DND-41 (cell line): ENCODE results near the gene SPRYD3.

Experiments used
- ATAC-seq: fragments of 200-7000 bp; cut with Tn5 transposase; 3 replicates; pipeline ENCODE4 v1.9.1; 2021; ENCODE audit warnings: low read depth; ENCODE audit not compliant: insufficient read depth
- DNase-seq: peaks from one replicate; pipeline ENCODE4 v3.0.0-alpha.2; 2020
- H2AFZ ChIP-seq: 2 replicates; pipeline ENCODE4 v1.6.0; 2012; ENCODE audit warnings: low read depth, low read length
- H3K27ac ChIP-seq: 2 replicates; pipeline ENCODE4 v1.5.1; 2012; ENCODE audit warnings: low read length, inconsistent platforms
- H3K27me3 ChIP-seq: fragments of 200-600 bp; sonication (generic); 2 replicates; pipeline ENCODE4 v1.6.0; 2012; ENCODE audit warnings: low read length, mild to moderate bottlenecking, inconsistent platforms; ENCODE audit not compliant: insufficient read depth, poor library complexity
- H3K36me3 ChIP-seq: 2 replicates; pipeline ENCODE4 v1.5.1; 2012; ENCODE audit warnings: low read length, inconsistent platforms; ENCODE audit not compliant: insufficient read depth
- H3K4me1 ChIP-seq: 2 replicates; pipeline ENCODE4 v1.5.1; 2012; ENCODE audit warnings: mild to moderate bottlenecking, low read length; ENCODE audit not compliant: insufficient read depth
- H3K4me2 ChIP-seq: 2 replicates; pipeline ENCODE4 v1.6.0; 2012; ENCODE audit warnings: mild to moderate bottlenecking, moderate library complexity, low read length, inconsistent platforms; ENCODE audit not compliant: insufficient read depth
- H3K4me3 ChIP-seq, 2 experiments: fragments of 200-600 bp in 1 of 2; shearing (Covaris generic) in 1 of 2; 2 replicates each; pipeline ENCODE4 v1.5.1; 2012 to 2016; ENCODE audit warnings: inconsistent platforms in 2 of 2, low read length in 2 of 2, mild to moderate bottlenecking in 2 of 2, low read depth in 1 of 2, moderate library complexity in 1 of 2
- H3K79me2 ChIP-seq: 2 replicates; pipeline ENCODE4 v1.6.0; 2012; ENCODE audit warnings: low read length, inconsistent platforms; ENCODE audit not compliant: insufficient read depth
- H3K9ac ChIP-seq: 2 replicates; pipeline ENCODE4 v1.6.0; 2012; ENCODE audit warnings: low read depth, mild to moderate bottlenecking, inconsistent platforms, low read length, moderate library complexity
- H3K9me3 ChIP-seq: 2 replicates; pipeline ENCODE4 v1.5.1; 2012; ENCODE audit warnings: low read length, moderate library complexity, mild to moderate bottlenecking, inconsistent platforms; ENCODE audit not compliant: insufficient read depth, severe bottlenecking
- H4K20me1 ChIP-seq: 2 replicates; pipeline ENCODE4 v1.6.0; 2012; ENCODE audit warnings: low read length; ENCODE audit not compliant: insufficient read depth
- CTCF ChIP-seq: IDR thresholded peaks from 2 replicates; pipeline ENCODE4 v1.5.1; 2012; ENCODE audit warnings: borderline replicate concordance, low read length, moderate library complexity, mild to moderate bottlenecking; ENCODE audit not compliant: poor library complexity, severe bottlenecking; ENCODE audit errors: extremely low read depth
- EZH2 ChIP-seq: IDR thresholded peaks from 3 replicates; pipeline ENCODE4 v1.6.1; 2012; ENCODE audit warnings: borderline replicate concordance, low read depth, mild to moderate bottlenecking, moderate library complexity, low read length, inconsistent platforms; ENCODE audit not compliant: severe bottlenecking

Gene SPRYD3

GRCh38 chr12:53065470-53065869, 13.7 kb downstream of the SPRYD3 start:
- no peak for ATAC-seq
- TF ChIP-seq EZH2 (no peak), CTCF (no peak)
- H3K4me2 ChIP-seq, result no peak overlapping the region
- no peak overlapping the region for H3K9ac ChIP-seq
- no peaks in the 10 kb centered on the region for H3K27me3 ChIP-seq
- H3K36me3 ChIP-seq, result peaks cover 30% of the 10 kb centered on the region
- H3K4me3 ChIP-seq, result no peak overlapping the region
- H3K4me1 ChIP-seq, result no peaks in the 10 kb centered on the region
- no peaks in the 10 kb centered on the region for H3K9me3 ChIP-seq
- no peak overlapping the region for H3K27ac ChIP-seq
- H2AFZ ChIP-seq, result no peak overlapping the region
- no peaks in the 10 kb centered on the region for H3K79me2 ChIP-seq
- H4K20me1 ChIP-seq, result peaks cover 4% of the 10 kb centered on the region; the same call in 1 of the 2 replicates
- DNase-seq, result no peak

- no peaks in the 10 kb centered on the region for H3K79me2 ChIP-seq
- H3K9ac ChIP-seq, result no peak overlapping the region
- H3K9me3 ChIP-seq, result no peaks in the 10 kb centered on the region
- no peak for TF ChIP-seq CTCF
- TF ChIP-seq EZH2, result no peak
- H3K4me3 ChIP-seq, result no peak overlapping the region
- no peak overlapping the region for H3K27ac ChIP-seq
- no peak for DNase-seq
- no peak overlapping the region for H2AFZ ChIP-seq
- peaks cover 4% of the 10 kb centered on the region; the same call in 1 of the 2 replicates for H4K20me1 ChIP-seq
- peaks cover 27% of the 10 kb centered on the region for H3K36me3 ChIP-seq
- ATAC-seq, result no peak
- no peak overlapping the region for H3K4me2 ChIP-seq
- no peaks in the 10 kb centered on the region for H3K4me1 ChIP-seq
- no peaks in the 10 kb centered on the region for H3K27me3 ChIP-seq
These were observed 14.4 kb downstream of the SPRYD3 start for GRCh38 chr12:53064613-53065436.

- no peaks in the 10 kb centered on the region for H3K9me3 ChIP-seq
- H3K4me2 ChIP-seq, result no peak overlapping the region
- no peaks in the 10 kb centered on the region for H3K79me2 ChIP-seq
- H3K36me3 ChIP-seq, result peaks cover 24% of the 10 kb centered on the region
- no peaks in the 10 kb centered on the region for H4K20me1 ChIP-seq
- DNase-seq (no peak), ATAC-seq (no peak)
- H2AFZ ChIP-seq, result no peak overlapping the region
- TF ChIP-seq EZH2 (no peak), CTCF (no peak)
- no peak overlapping the region for H3K27ac ChIP-seq
- no peaks in the 10 kb centered on the region for H3K4me1 ChIP-seq
- no peak overlapping the region for H3K9ac ChIP-seq
- no peak overlapping the region for H3K4me3 ChIP-seq
- no peaks in the 10 kb centered on the region for H3K27me3 ChIP-seq
These were observed 15.2 kb downstream of the SPRYD3 start for GRCh38 chr12:53063708-53064612.
